Karpas-422 (cell line): ENCODE data around the gene BCL2. TPM values are rescaled to one million over a fixed set of nuclear protein-coding genes. Genes with fewer than 3 reads are reported as not detected.
A peak's percentile ranks its signal among the peaks of the same experiment; 100 is the strongest.

Experiments used
- DNase-seq: peaks from one replicate; pipeline ENCODE4 v3.0.0-alpha.2; 2015
- H2AFZ ChIP-seq: fragments of 200-600 bp; sonication (generic); 2 replicates; pipeline ENCODE4 v1.6.1; 2014; ENCODE audit warnings: antibody characterized with exemption, low read length, mixed read lengths
- H3K27ac ChIP-seq: fragments of 200-600 bp; sonication (generic); 2 replicates; pipeline ENCODE4 v1.5.1; 2014; ENCODE audit warnings: mild to moderate bottlenecking, low read length, moderate library complexity
- H3K27me3 ChIP-seq: fragments of 200-600 bp; sonication (generic); 2 replicates; pipeline ENCODE4 v1.6.1; 2014; ENCODE audit warnings: low read length, mixed read lengths
- H3K36me3 ChIP-seq: fragments of 200-600 bp; sonication (generic); 2 replicates; pipeline ENCODE4 v1.6.1; 2014; ENCODE audit warnings: low read length, mixed read lengths; ENCODE audit not compliant: insufficient read depth
- H3K4me1 ChIP-seq: fragments of 200-600 bp; sonication (generic); 2 replicates; pipeline ENCODE4 v1.6.1; 2014; ENCODE audit warnings: mild to moderate bottlenecking, low read length, mixed read lengths
- H3K4me2 ChIP-seq: fragments of 200-600 bp; sonication (generic); 2 replicates; pipeline ENCODE4 v1.6.1; 2014; ENCODE audit warnings: low read length, low read depth, mild to moderate bottlenecking; ENCODE audit not compliant: poor library complexity, severe bottlenecking
- H3K4me3 ChIP-seq: fragments of 200-600 bp; sonication (generic); 2 replicates; pipeline ENCODE4 v1.5.1; 2014; ENCODE audit warnings: mild to moderate bottlenecking, antibody characterized with exemption, low read length, mixed read lengths
- H3K79me2 ChIP-seq: fragments of 200-600 bp; sonication (generic); 2 replicates; pipeline ENCODE4 v1.6.1; 2014; ENCODE audit warnings: mild to moderate bottlenecking, low read length, mixed read lengths
- H3K9ac ChIP-seq: fragments of 200-600 bp; sonication (generic); 2 replicates; pipeline ENCODE4 v1.6.0; 2014; ENCODE audit warnings: low read length
- H3K9me2 ChIP-seq: fragments of 200-600 bp; sonication (generic), shearing (Covaris generic); replicated peaks from 2 replicates; pipeline ENCODE4 v1.6.0; 2014; ENCODE audit warnings: mild to moderate bottlenecking, low read length, moderate library complexity; ENCODE audit not compliant: insufficient read depth
- H3K9me3 ChIP-seq: fragments of 300-700, 200-600 bp; sonication (generic); 2 replicates; pipeline ENCODE4 v1.6.1; 2014; ENCODE audit warnings: low read length, mixed read lengths
- H4K20me1 ChIP-seq: fragments of 200-600 bp; sonication (generic); 2 replicates; pipeline ENCODE4 v1.6.1; 2014; ENCODE audit warnings: mild to moderate bottlenecking, antibody characterized with exemption, low read length, low read depth; ENCODE audit not compliant: insufficient read depth
- total RNA-seq: library from RNA; depleted of rRNA; stranded (reverse); fragments of >200 nt; shearing (Covaris generic); gene quantifications from 2 replicates; pipeline ENCODE4 v1.2.3, GENCODE V29; 2014; ENCODE audit warnings: low replicate concordance

Gene BCL2
- total RNA-seq, 1 experiment from 2014 or later: 271 TPM

DNA sequence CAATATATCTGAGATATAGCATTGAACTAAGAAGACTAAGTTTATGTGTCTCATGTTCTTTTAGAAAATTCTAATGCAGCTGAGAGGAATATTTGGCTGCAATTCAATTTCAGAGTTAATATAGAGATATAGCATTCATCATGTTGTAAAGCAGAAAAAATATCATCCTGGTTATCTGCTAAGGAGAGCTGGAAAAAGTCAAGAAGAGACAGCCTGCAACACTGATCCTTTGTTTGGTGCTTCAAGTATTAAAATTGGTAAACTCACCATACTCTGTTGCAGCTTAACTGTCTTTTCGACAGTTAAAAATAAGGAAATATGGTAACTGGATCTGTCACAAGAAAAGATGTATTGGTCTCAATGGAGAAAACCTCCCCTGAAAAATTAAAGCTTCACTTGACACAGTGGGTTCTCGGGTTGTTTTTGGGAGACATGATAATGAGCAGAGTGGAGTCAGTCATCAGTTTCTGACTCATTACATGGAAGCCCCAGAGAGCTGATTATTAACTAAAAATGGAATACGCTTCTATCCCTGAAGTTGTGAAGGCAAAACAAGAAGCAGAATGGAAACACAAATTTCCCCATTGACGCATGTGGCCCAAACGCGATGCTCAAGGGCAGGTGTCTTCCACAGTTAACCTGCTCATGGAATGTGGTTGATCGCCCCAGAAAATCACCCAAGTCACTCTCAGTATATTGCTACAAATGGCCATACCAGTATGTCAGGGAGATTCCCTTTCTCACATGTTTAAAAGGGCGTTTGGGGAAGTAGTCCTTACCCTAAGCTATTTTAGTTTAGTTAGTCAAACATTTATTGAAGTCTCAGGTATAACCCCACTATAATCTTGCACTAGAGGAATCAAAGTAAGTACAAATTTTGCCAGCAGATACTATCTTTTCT is 8.2 kb downstream of the BCL2 start:
- Histone ChIP-seq H3K4me2 (peak overlapping the region; percentile 93), H2AFZ (no peak overlapping the region), H3K9me3 (no peaks in the 10 kb centered on the region), H3K4me1 (peaks cover 97% of the 10 kb centered on the region), H3K4me3 (peak overlapping the region; percentile 5; the same call in 1 of the 2 replicates), H3K9me2 (no peaks in the 10 kb centered on the region), H3K9ac (no peak overlapping the region), H3K27me3 (no peaks in the 10 kb centered on the region), H3K79me2 (peaks cover 98% of the 10 kb centered on the region), H3K27ac (peak overlapping the region; percentile 43), H4K20me1 (peaks cover 89% of the 10 kb centered on the region), H3K36me3 (peaks cover 59% of the 10 kb centered on the region)
- peak; percentile 62 for DNase-seq

DNA sequence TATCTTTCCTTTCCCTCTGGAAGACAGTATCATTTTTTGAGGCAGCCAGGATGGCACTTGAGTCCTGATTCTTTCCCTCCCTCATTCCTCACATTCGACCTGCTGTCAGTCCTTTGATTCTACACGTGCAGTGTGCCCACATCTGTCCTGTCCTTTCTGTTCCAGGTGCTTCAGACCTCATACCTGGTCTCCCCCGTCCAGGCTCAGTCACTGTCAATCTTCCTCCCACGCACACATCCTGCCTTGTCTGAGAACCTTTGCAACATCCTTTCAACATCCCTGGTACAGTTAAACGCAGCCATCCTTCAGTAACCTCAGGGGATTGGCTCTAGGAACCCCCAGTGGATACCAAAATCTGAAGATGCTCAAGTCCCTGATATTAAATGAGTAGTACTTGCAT is 10.1 kb downstream of the BCL2 start:
- no peaks in the 10 kb centered on the region for H3K27me3 ChIP-seq
- H4K20me1 ChIP-seq: peaks cover 75% of the 10 kb centered on the region
- H3K4me3 ChIP-seq: no peak overlapping the region
- no peak overlapping the region for H2AFZ ChIP-seq
- peaks cover 52% of the 10 kb centered on the region; the same call in 1 of the 2 replicates for H3K36me3 ChIP-seq
- DNase-seq: peak; percentile 51
- H3K9ac ChIP-seq: peak overlapping the region; percentile 17; the same call in 1 of the 2 replicates
- H3K4me1 ChIP-seq: peaks cover 94% of the 10 kb centered on the region
- no peaks in the 10 kb centered on the region for H3K9me2 ChIP-seq
- H3K4me2 ChIP-seq: peak overlapping the region; percentile 32
- no peaks in the 10 kb centered on the region for H3K9me3 ChIP-seq
- H3K79me2 ChIP-seq: peaks cover 98% of the 10 kb centered on the region
- peak overlapping the region; percentile 37; the same call in 1 of the 2 replicates for H3K27ac ChIP-seq

DNA sequence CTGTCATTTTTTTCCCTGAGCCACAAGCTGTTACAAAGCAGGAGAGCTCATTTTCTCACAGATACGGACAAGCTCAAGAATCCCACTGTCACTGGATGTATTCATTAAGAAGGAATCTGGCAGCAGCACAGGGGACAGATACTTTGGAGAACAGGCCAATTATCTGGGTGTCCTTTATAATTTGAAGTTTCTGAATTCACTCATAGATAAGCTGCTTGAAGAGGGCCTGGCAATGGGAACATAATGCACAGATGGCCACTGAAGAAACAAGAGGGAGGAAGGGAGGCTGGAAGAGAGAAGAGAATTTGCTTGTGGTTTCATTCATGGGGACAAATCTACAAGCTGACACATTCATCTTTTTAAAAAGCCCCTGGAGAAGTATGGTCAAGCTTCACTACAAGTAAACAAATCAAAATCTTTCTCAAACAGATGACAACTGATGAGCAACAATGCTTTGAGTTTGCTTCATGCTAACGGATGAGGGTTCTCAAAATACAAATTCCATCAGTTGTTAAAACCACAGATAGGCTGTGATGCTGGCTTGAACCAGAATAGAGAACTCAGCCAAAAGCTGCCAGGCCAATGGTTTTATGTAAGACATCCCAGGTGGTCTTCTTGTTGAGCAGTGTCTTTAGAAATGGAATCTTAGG is 11.9 kb downstream of the BCL2 start:
- Histone ChIP-seq H3K9me3 (no peaks in the 10 kb centered on the region), H3K4me2 (peak overlapping the region; percentile 32), H2AFZ (no peak overlapping the region), H3K36me3 (peaks cover 48% of the 10 kb centered on the region; the same call in 1 of the 2 replicates), H3K4me3 (no peak overlapping the region), H3K27ac (peak overlapping the region; percentile 37), H3K9me2 (no peaks in the 10 kb centered on the region), H3K9ac (no peak overlapping the region), H4K20me1 (peaks cover 62% of the 10 kb centered on the region), H3K4me1 (peaks cover 91% of the 10 kb centered on the region), H3K27me3 (no peaks in the 10 kb centered on the region), H3K79me2 (peaks cover 98% of the 10 kb centered on the region)
- peak; percentile 58 for DNase-seq

DNA sequence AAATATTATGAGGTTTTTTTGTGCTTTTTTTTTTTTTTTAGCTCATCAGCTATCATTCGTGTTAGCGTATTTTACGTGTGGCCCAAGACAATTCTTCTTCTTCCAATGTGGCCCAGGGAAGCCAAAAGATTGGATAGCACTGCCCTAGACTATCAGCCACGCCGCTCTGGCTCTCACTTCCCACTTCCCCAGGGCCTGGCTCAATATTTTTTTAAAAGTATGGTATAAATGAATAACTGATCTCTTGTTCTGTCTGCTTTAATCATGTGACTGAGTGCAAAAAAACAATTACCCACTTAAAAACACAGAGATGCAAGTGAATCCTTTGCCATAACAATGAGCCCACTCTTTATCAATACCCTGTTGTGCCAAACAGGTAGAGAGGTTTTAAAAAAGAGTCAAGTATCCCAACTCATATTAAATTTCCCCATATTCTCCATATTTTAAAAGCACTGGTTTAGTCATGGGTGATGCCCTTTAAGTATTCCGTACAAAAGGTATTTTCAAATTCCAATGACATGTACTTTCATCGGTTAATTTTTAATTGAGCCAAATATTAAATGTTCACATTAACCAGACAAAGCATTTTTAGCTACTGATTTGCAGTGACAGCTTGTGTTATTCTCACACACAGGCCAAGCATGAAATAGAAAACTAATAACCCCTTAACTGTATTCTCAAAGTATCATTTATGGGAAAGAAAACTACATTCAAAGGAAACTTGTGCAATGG is 12.6 kb downstream of the BCL2 start:
- Histone ChIP-seq H3K4me1 (peaks cover 88% of the 10 kb centered on the region), H3K79me2 (peaks cover 98% of the 10 kb centered on the region)

DNA sequence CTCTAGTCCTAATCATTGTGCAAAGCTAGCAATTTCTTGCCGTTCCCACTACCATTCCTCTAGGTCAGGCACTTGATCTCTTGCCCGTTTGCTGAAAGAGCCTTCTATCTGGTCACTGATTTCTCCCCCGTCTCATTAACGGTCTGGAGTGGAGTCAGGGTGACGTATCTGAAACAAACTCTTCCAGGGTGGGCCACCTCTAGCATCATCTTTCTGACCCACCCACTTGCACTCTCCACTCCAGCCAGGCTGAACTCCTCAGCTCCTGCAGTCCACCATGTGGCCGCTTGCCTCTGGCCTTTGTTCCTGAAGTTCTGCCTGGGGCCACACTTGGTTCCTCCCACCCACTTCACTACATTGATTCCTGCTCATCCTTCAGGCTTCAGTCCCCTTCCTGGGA is 13.3 kb downstream of the BCL2 start:
- Histone ChIP-seq H3K36me3 (peaks cover 49% of the 10 kb centered on the region; the same call in 1 of the 2 replicates), H3K4me1 (peaks cover 87% of the 10 kb centered on the region), H2AFZ (no peak overlapping the region), H4K20me1 (peaks cover 53% of the 10 kb centered on the region), H3K27ac (peak overlapping the region; percentile 37), H3K4me2 (peak overlapping the region; percentile 15), H3K9me3 (no peaks in the 10 kb centered on the region), H3K79me2 (peaks cover 98% of the 10 kb centered on the region), H3K4me3 (no peak overlapping the region), H3K9ac (no peak overlapping the region), H3K27me3 (no peaks in the 10 kb centered on the region), H3K9me2 (no peaks in the 10 kb centered on the region)
- DNase-seq: no peak

More for the DNA sequence above, 12.6 kb downstream of the BCL2 start:
- peaks cover 60% of the 10 kb centered on the region for H4K20me1 ChIP-seq
- H3K27me3 ChIP-seq: no peaks in the 10 kb centered on the region
- DNase-seq: no peak
- no peaks in the 10 kb centered on the region for H3K9me3 ChIP-seq
- no peak overlapping the region for H3K4me2 ChIP-seq
- H3K4me3 ChIP-seq: no peak overlapping the region
- H3K9me2 ChIP-seq: no peaks in the 10 kb centered on the region
- H3K27ac ChIP-seq: peak overlapping the region; percentile 37; the same call in 1 of the 2 replicates
- H2AFZ ChIP-seq: no peak overlapping the region
- no peak overlapping the region for H3K9ac ChIP-seq
- peaks cover 46% of the 10 kb centered on the region; the same call in 1 of the 2 replicates for H3K36me3 ChIP-seq

DNA sequence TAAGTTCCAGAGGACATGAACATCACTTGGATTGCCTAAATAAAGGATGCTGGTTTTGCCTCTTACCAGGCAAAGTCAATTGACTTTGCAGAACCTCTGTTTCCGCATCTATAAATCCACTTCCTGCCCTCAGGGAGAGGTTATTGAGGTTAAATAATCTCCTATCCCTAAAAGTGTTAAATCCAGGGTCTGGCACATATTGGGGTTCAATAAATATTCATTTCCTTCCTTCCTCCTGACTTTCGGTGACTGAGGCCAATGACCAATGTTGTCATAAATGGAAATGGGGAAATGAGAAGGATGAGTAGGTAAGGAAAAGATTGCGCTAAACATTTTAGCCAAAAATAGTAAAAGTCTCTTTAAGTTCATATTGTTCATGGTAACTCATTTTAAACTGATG is 16.0 kb downstream of the BCL2 start:
- Histone ChIP-seq H3K27ac (no peak overlapping the region), H3K79me2 (peaks cover 100% of the 10 kb centered on the region)

DNA sequence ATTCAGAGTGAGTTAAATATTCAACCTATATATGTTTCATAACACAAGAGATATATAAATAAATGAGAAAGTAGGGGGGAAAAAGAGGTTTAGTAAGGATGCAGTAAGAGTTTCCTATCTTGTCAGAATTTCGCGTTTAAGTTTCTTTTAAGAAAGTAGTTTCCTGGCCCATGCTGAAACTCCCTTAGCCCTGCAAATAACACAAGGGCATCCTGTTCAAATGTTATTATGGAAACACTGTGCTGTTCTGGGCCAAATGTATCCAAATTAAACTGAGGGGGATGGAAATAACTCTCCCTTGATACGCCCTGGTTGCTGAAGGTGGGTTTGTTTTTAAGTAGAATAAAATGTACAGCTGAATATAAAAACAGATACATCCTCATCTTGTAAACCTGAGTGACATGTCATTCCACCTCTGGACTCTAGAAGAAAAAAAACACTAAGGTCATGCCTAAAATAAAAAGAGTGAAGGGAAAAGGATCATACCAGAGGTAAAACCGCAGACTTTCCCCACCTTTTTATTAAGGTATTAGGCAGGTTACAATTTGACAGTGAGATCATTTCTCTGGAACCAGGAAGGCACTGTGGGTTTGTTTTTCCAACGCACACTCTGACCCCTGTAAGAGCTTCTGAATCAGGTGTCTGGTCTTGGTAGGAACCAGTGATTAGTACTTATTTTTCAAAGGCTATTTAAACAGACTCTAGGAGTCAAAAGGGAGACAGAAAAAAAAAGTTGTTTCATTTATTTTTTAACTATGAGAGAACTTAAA is 16.7 kb downstream of the BCL2 start:
- peaks cover 47% of the 10 kb centered on the region for H4K20me1 ChIP-seq
- no peaks in the 10 kb centered on the region for H3K9me2 ChIP-seq
- peaks cover 83% of the 10 kb centered on the region for H3K4me1 ChIP-seq
- no peak overlapping the region for H3K4me3 ChIP-seq
- peaks cover 100% of the 10 kb centered on the region for H3K79me2 ChIP-seq
- H2AFZ ChIP-seq: no peak overlapping the region
- peaks cover 69% of the 10 kb centered on the region for H3K36me3 ChIP-seq
- no peak overlapping the region for H3K9ac ChIP-seq
- H3K27me3 ChIP-seq: no peaks in the 10 kb centered on the region
- H3K9me3 ChIP-seq: no peaks in the 10 kb centered on the region
- no peak overlapping the region for H3K27ac ChIP-seq
- no peak for DNase-seq
- no peak overlapping the region for H3K4me2 ChIP-seq

More for the DNA sequence above, 16.0 kb downstream of the BCL2 start:
- no peak overlapping the region for H3K4me2 ChIP-seq
- no peaks in the 10 kb centered on the region for H3K9me2 ChIP-seq
- no peak overlapping the region for H3K9ac ChIP-seq
- no peaks in the 10 kb centered on the region for H3K27me3 ChIP-seq
- H3K36me3 ChIP-seq: peaks cover 69% of the 10 kb centered on the region
- H3K9me3 ChIP-seq: no peaks in the 10 kb centered on the region
- peaks cover 50% of the 10 kb centered on the region for H4K20me1 ChIP-seq
- peaks cover 83% of the 10 kb centered on the region for H3K4me1 ChIP-seq
- DNase-seq: no peak
- H2AFZ ChIP-seq: no peak overlapping the region
- H3K4me3 ChIP-seq: no peak overlapping the region
